ENCODE measurements around the gene ACSM6.

Gene ACSM6

DNA sequence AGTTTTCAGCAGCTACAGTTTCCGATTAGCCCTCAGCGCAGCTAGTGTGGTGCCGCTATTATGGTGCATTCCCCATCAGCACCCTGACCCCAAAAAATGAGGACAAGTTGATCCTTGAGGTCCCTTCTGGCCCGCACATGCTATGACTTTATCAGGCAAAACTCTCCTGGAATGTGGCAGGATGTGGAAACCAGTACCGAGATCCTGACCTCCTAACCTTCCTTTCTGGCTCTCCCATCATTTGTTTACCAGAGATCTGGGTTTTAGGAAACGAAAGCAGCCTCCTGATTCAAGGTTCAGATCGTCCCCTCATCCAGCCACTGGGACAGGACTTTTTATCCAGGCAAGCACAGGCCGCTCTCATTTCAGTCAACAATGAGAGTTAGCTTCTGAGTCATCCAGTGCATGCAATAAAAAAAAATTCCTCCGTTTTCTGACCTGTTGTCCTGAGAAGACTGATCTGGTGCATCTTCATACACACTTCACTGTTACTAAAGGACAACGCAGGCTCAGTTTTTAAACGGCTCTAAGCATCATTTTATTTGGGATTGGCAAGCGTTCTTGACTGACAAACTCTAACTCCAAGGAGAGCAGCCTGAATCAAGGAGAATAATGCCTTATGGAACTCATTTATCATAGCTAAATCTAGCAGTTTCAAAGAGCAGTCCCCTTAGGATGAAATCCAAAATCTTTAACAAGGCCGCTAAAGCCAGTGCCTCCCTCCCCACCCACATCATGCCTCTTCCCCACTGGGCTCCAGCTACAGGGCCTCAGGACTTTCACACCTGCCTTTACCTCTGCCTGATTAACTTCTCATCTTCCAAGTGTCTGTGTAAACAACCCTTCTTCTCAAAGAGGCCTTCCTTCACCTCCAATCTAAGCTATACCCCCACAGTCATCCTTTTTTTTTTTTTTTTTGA lies 79.6 kb downstream of the ACSM6 start:
- no peak for DNase-seq (ENCODE audit: low read depth)

DNA sequence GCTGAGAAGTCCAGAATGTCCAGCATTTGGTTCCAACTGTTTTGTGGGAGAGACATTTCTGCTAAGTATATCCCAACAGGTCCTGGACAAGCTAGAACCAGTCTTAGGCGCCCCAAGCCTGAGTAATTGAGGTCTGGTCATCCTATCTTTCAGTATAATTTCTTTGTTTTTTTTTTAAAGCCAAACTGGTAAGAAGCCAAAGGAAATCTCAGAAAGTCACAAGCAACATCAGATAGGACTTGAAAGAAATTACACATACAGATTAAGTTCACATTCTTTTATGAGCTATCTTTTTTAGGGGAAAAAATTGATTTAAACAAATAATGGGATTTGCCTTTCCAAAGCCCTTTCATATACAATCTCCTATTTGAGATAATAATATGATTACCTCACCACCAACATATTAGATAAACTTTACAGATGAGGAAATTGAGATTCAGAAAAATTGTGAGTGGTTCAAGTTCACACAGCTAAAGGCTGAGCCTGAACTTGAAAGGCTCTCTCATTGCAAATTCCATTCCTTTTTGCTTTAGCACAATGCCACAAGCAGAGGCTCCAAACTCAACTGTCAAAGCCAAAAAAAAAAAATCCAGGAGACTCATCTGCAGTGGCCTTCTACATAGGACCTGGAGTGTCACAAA lies 81.8 kb downstream of the ACSM6 start:
- DNase-seq (ENCODE audit: low read depth) = no peak

DNA sequence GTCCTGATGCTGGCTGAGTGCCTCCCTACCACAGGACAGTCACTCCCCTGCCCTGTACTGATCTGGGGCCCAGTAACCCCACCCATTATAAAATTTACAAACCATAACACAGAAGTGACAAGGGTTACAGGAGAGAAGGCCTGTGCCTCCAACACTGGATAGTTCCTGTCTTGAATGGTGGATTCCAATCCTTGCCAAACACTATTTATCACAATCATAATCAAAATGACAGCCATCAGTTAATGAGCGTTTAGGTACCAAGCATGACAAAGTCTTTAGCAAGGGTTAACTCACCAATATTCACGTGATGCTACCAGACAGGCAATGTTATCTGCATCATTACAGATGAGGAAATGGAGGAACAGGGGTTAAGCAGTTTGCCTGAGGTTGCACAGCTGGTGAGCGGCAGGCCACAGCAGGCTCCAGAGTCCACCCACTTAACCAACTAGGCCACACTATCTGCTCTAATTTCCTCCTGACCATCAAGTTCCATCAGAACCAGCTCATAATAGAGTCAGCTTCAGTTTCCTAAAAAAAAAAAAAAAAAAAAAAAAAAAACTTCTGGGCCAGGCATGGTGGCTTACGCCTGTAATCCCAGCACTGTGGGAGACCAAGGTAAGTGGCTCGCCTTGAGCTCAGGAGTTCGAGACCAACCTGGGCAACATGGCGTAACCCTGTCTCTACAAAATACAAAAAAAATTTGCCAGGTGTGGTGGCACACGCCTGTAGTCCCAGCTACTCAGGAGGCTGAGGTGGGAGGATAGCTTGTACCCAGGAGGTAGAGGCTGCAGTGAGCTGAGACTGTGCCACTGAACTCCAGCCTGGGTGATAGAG lies 82.5 kb downstream of the ACSM6 start:
- no peak for DNase-seq (ENCODE audit: low read depth)

DNA sequence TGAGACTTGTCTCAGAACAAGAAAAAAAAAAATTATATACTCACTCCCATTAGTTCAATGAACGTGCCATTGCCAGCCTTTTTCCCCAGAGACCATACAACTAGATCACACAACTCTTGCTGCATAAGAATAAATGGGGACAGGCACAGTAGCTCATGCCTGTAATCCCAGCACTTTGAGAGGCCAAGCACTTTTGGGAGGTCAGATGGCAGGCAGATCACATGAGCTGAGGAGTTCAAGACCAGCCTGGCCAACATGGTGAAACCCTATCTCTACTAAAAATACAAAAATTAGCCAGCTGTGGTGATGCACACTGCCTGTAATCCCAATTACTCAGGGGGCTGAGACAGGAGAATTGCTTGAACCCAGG lies 83.1 kb downstream of the ACSM6 start:
- DNase-seq (ENCODE audit: low read depth) = no peak

DNA sequence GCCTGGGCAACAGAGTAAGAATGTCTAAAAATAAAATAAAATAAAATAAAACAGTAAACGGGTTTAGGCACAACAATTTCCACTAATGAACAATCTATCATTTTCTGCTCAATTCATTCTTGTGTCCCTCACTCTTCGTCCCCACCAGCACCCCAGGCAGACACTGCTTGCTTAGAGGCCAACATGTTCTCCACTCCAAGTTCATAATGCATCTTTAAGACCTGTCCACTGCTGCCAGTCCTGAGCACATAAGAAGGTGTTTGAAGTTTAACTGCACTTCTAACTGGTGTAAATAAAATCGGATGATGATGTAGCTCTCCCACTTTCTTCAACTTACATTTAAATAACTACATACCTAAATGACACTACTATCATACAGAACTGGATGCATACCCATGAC lies 83.6 kb downstream of the ACSM6 start:
- DNase-seq (ENCODE audit: low read depth) = no peak
